Medulla oblongata (tissue), 1 donor: Measurements from ENCODE around the gene NDUFB11.

Experiments
- DNase-seq: peaks from one replicate; pipeline ENCODE4 v3.0.0-alpha.2; 2015; ENCODE audit errors: extremely low spot score

Gene NDUFB11

GRCh38 chrX:47174846-47175587 lies 30.5 kb upstream of the NDUFB11 start:
- DNase-seq, result no peak

- no peak for DNase-seq
Observed at GRCh38 chrX:47174376-47174775, 29.9 kb upstream of the NDUFB11 start.

- no peak for DNase-seq
Observed at GRCh38 chrX:47172971-47173792, 28.7 kb upstream of the NDUFB11 start.

GRCh38 chrX:47172549-47172948 lies 28.0 kb upstream of the NDUFB11 start:
- DNase-seq, result no peak

- DNase-seq, result no peak
Observed at GRCh38 chrX:47171996-47172395, 27.5 kb upstream of the NDUFB11 start.

- DNase-seq, result no peak
Observed at GRCh38 chrX:47170861-47171692, 26.6 kb upstream of the NDUFB11 start.

GRCh38 chrX:47169726-47170515 lies 25.4 kb upstream of the NDUFB11 start:
- no peak for DNase-seq

- DNase-seq, result no peak
Observed at GRCh38 chrX:47169273-47169672, 24.8 kb upstream of the NDUFB11 start.

GRCh38 chrX:47168495-47169073 lies 24.1 kb upstream of the NDUFB11 start:
- no peak for DNase-seq

- DNase-seq, result no peak
Observed at GRCh38 chrX:47166126-47166525, 21.6 kb upstream of the NDUFB11 start.

- DNase-seq, result no peak
Observed at GRCh38 chrX:47164420-47164819, 19.9 kb upstream of the NDUFB11 start.

GRCh38 chrX:47162927-47163583 lies 18.6 kb upstream of the NDUFB11 start:
- DNase-seq, result no peak

GRCh38 chrX:47160781-47161180 lies 16.3 kb upstream of the NDUFB11 start:
- DNase-seq, result no peak

GRCh38 chrX:47158781-47159180 lies 14.3 kb upstream of the NDUFB11 start:
- DNase-seq, result no peak

- no peak for DNase-seq
Observed at GRCh38 chrX:47158131-47158530, 13.6 kb upstream of the NDUFB11 start.

- DNase-seq, result no peak
Observed at GRCh38 chrX:47156611-47157520, 12.4 kb upstream of the NDUFB11 start.

- DNase-seq, result no peak
Observed at GRCh38 chrX:47151435-47151834, 6.9 kb upstream of the NDUFB11 start.

GRCh38 chrX:47148946-47149345 lies 4.4 kb upstream of the NDUFB11 start:
- no peak for DNase-seq
